Spleen (tissue), 7 donors: ENCODE data around the gene TRAF5.

Experiments used
- POLR2A ChIP-seq, 3 donors: fragments of 450-650 bp; IDR thresholded peaks; one replicate each; pipeline ENCODE4 v1.5.1; 2017; ENCODE audit warnings: antibody characterized with exemption in 3 of 3, mild to moderate bottlenecking in 1 of 3
- POLR2AphosphoS5 ChIP-seq, 3 donors: sonication (generic); formaldehyde crosslinking; IDR thresholded peaks; one replicate each; pipeline ENCODE4 v1.5.1; 2017; ENCODE audit warnings: antibody characterized with exemption in 3 of 3
- TF ChIP-seq, protein P1 (sequence below), 11 experiments: fragments of 200-600 bp in 7 of 11; fragments of 450-650 bp in 4 of 11; sonication (generic) in 4 of 11; IDR thresholded peaks in 8 of 11; conservative IDR thresholded peaks in 3 of 11; 1 replicate in 7 of 11; 2 replicates in 4 of 11; pipeline versions ENCODE4 v1.4.0 to v1.8.0; 2016 to 2021; ENCODE audit warnings: antibody characterized with exemption in 11 of 11, inconsistent platforms in 4 of 11, mild to moderate bottlenecking in 1 of 11
- donor health status: DM: no; HTN: no; CAD: no; lungs with moderate emphysema.
- donor health status: DM: no; HTN: no; CAD: no.
- donor health status: DM: no; HTN: no; CAD: no.

DNA sequence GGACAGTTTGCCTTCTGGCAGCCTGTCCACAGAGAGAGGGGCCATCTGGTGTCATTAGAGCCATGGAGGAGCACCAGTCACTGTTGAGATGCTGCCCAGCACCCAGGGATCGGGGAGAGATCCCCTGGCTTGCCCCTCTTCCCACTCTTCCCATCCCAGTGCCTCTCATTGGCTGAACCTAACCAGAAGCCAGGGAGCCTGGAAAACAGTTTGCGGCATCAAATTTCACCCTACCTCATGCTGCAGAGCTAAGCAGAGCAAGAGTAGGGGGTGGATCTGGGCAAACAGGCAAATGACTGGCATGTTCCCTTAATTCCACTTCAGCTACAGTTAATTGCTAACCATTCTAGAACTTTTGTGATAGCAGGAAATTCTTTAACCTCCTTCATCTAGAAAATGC is 19.1 kb downstream of the TRAF5 start:
- TF ChIP-seq, protein P1, sequence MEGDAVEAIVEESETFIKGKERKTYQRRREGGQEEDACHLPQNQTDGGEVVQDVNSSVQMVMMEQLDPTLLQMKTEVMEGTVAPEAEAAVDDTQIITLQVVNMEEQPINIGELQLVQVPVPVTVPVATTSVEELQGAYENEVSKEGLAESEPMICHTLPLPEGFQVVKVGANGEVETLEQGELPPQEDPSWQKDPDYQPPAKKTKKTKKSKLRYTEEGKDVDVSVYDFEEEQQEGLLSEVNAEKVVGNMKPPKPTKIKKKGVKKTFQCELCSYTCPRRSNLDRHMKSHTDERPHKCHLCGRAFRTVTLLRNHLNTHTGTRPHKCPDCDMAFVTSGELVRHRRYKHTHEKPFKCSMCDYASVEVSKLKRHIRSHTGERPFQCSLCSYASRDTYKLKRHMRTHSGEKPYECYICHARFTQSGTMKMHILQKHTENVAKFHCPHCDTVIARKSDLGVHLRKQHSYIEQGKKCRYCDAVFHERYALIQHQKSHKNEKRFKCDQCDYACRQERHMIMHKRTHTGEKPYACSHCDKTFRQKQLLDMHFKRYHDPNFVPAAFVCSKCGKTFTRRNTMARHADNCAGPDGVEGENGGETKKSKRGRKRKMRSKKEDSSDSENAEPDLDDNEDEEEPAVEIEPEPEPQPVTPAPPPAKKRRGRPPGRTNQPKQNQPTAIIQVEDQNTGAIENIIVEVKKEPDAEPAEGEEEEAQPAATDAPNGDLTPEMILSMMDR (IDR thresholded peaks at IDR 0.05 in 8 of 11, conservative IDR thresholded peaks at IDR 0.05 in 3 of 11), result no peak
- TF ChIP-seq POLR2AphosphoS5 (IDR thresholded peaks at IDR 0.05), result no peak
- TF ChIP-seq POLR2A (IDR thresholded peaks at IDR 0.05), result no peak
